SK-N-SH (cell line): ENCODE results near the gene RASSF1. TPM values are rescaled to one million over a fixed set of nuclear protein-coding genes. Genes with fewer than 3 reads are reported as not detected.

Experiments
- CTCF ChIA-PET: fragments of 300-600, 350-600 bp; formaldehyde crosslinking; extraction: SDS; loops from one replicate; lab custom pipeline; 2021; lab: Yijun Ruan, JAX
- POLR2A ChIA-PET: fragments of 350-600 bp; sonication (Branson Sonifier 250); formaldehyde crosslinking; extraction: SDS; loops from one replicate; lab custom pipeline; 2020; ENCODE audit warnings: antibody characterized with exemption, inconsistent platforms; lab: Yijun Ruan, JAX
- DNase-seq: peaks from one replicate; pipeline ENCODE4 v3.0.0; 2012
- H2AFZ ChIP-seq: fragments of 200-600 bp; sonication (generic); 2 replicates; pipeline ENCODE4 v1.8.1; 2016; ENCODE audit warnings: antibody characterized with exemption, mild to moderate bottlenecking, low read depth
- H3F3A ChIP-seq: fragments of 200-600 bp; sonication (generic); replicated peaks from 2 replicates; pipeline ENCODE3; 2016; ENCODE audit warnings: antibody characterized with exemption, mild to moderate bottlenecking; ENCODE audit not compliant: insufficient read depth
- H3K27ac ChIP-seq, 2 experiments: fragments of 200-500 bp in 1 of 2; fragments of 200-600 bp in 1 of 2; sonication (Bioruptor generic) in 1 of 2; sonication (generic), shearing (Covaris generic) in 1 of 2; 2 replicates each; pipeline versions ENCODE4 v1.5.1 to v1.6.1; 2014 to 2016; ENCODE audit warnings: low read depth in 2 of 2, inconsistent platforms in 1 of 2, low read length in 1 of 2, mild to moderate bottlenecking in 1 of 2, mixed read lengths in 1 of 2
- H3K27me3 ChIP-seq: fragments of 200-600 bp; sonication (generic), shearing (Covaris generic); 2 replicates; pipeline ENCODE4 v1.6.1; 2016; ENCODE audit warnings: mixed run types; ENCODE audit not compliant: insufficient read depth
- H3K36me3 ChIP-seq, 2 experiments: fragments of 200-500 bp in 1 of 2; fragments of 200-600 bp in 1 of 2; sonication (Bioruptor generic) in 1 of 2; sonication (generic) in 1 of 2; replicated peaks in 1 of 2; 2 replicates each; pipeline versions ENCODE3 to v1.5.1; 2014 to 2016; ENCODE audit warnings: low read length in 1 of 2, mild to moderate bottlenecking in 1 of 2; ENCODE audit not compliant: insufficient read depth in 2 of 2, control insufficient read depth in 1 of 2
- H3K4me1 ChIP-seq, 2 experiments: fragments of 200-500 bp in 1 of 2; fragments of 200-600 bp in 1 of 2; sonication (Bioruptor generic) in 1 of 2; sonication (generic), shearing (Covaris generic) in 1 of 2; 2 replicates each; pipeline versions ENCODE4 v1.5.1 to v1.6.1; 2014 to 2016; ENCODE audit warnings: low read depth in 1 of 2, low read length in 1 of 2, mixed run types in 1 of 2; ENCODE audit not compliant: insufficient read depth in 2 of 2, control insufficient read depth in 1 of 2
- H3K4me2 ChIP-seq: fragments of 200-600 bp; sonication (generic), shearing (Covaris generic); 2 replicates; pipeline ENCODE4 v1.6.1; 2017; ENCODE audit warnings: mixed run types
- H3K4me3 ChIP-seq, 2 experiments: fragments of 200-500 bp in 1 of 2; fragments of 200-600 bp in 1 of 2; sonication (Bioruptor generic) in 1 of 2; sonication (generic), shearing (Covaris generic) in 1 of 2; 2 replicates each; pipeline versions ENCODE4 v1.5.1 to v1.8.1; 2014 to 2016; ENCODE audit warnings: low read depth in 2 of 2, inconsistent platforms in 1 of 2, low read length in 1 of 2, mild to moderate bottlenecking in 1 of 2, mixed read lengths in 1 of 2, moderate library complexity in 1 of 2
- H3K79me2 ChIP-seq: fragments of 200-600 bp; sonication (generic); 2 replicates; pipeline ENCODE4 v1.8.1; 2017; ENCODE audit warnings: mild to moderate bottlenecking; ENCODE audit not compliant: insufficient read depth
- H3K9ac ChIP-seq: fragments of 200-600 bp; sonication (generic); 2 replicates; pipeline ENCODE4 v1.6.1; 2017; ENCODE audit warnings: mixed run types
- H3K9me2 ChIP-seq: fragments of 200-600 bp; sonication (generic); 2 replicates; pipeline ENCODE4 v1.6.1; 2017; ENCODE audit warnings: mixed run types
- H3K9me3 ChIP-seq: fragments of 200-600 bp; sonication (generic); 2 replicates; pipeline ENCODE4 v1.6.1; 2017; ENCODE audit warnings: mixed run types, mild to moderate bottlenecking, moderate library complexity
- H4K20me1 ChIP-seq: fragments of 200-600 bp; sonication (generic); 2 replicates; pipeline ENCODE4 v1.6.1; 2017; ENCODE audit warnings: mild to moderate bottlenecking, mixed run types; ENCODE audit not compliant: insufficient read depth
- EZH2phosphoT487 ChIP-seq: fragments of 200-600 bp; sonication (generic); IDR thresholded peaks from 2 replicates; pipeline ENCODE4 v1.6.1; 2017; ENCODE audit warnings: low read depth, mixed run types, mild to moderate bottlenecking, antibody characterized with exemption, moderate library complexity, borderline replicate concordance
- MXI1 ChIP-seq: IDR thresholded peaks from 2 replicates; pipeline ENCODE4 v1.6.1; 2012; ENCODE audit warnings: mild to moderate bottlenecking, low read depth, low read length, improper control_type of control experiment
- NFIC ChIP-seq: IDR thresholded peaks from 2 replicates; pipeline ENCODE4 v1.4.0; 2012; ENCODE audit warnings: borderline replicate concordance
- NRF1 ChIP-seq: IDR thresholded peaks from 2 replicates; pipeline ENCODE4 v1.6.1; 2012; ENCODE audit warnings: low read depth, mild to moderate bottlenecking, low read length
- POLR2AphosphoS5 ChIP-seq: IDR thresholded peaks from 2 replicates; pipeline ENCODE4 v1.6.1; 2012; ENCODE audit warnings: low read depth, low read length
- TAF1 ChIP-seq: IDR thresholded peaks from 2 replicates; pipeline ENCODE4 v1.6.1; 2012; ENCODE audit warnings: low read depth, mild to moderate bottlenecking, low read length, moderate library complexity, borderline replicate concordance
- WGBS: methylation state at CpG from one replicate; pipeline ENCODE4 v1.1.6; 2017; ENCODE audit warnings: low lambda C conversion rate; 5-methylcytosine and 5-hydroxymethylcytosine counted together
- polyA plus RNA-seq, 3 experiments: library from polyadenylated mRNA; depleted of rRNA; stranded (reverse); fragments of >200 nt; gene quantifications; 2 replicates each; pipeline ENCODE4 v1.2.3, GENCODE V29; 2012
- TF ChIP-seq, protein P1 (sequence below): IDR thresholded peaks from 2 replicates; pipeline ENCODE4 v1.4.0; 2012; ENCODE audit warnings: low read depth, borderline replicate concordance
- TF ChIP-seq, protein P2 (sequence below): fragments of 200-600 bp; sonication (generic); IDR thresholded peaks from 2 replicates; pipeline ENCODE4 v1.6.1; 2017; ENCODE audit warnings: antibody characterized with exemption, mild to moderate bottlenecking, moderate library complexity

RASSF1 gene
- polyA plus RNA-seq, 1 of the 3 experiments (the other 2 are of a cell fraction): 28.1 TPM

DNA sequence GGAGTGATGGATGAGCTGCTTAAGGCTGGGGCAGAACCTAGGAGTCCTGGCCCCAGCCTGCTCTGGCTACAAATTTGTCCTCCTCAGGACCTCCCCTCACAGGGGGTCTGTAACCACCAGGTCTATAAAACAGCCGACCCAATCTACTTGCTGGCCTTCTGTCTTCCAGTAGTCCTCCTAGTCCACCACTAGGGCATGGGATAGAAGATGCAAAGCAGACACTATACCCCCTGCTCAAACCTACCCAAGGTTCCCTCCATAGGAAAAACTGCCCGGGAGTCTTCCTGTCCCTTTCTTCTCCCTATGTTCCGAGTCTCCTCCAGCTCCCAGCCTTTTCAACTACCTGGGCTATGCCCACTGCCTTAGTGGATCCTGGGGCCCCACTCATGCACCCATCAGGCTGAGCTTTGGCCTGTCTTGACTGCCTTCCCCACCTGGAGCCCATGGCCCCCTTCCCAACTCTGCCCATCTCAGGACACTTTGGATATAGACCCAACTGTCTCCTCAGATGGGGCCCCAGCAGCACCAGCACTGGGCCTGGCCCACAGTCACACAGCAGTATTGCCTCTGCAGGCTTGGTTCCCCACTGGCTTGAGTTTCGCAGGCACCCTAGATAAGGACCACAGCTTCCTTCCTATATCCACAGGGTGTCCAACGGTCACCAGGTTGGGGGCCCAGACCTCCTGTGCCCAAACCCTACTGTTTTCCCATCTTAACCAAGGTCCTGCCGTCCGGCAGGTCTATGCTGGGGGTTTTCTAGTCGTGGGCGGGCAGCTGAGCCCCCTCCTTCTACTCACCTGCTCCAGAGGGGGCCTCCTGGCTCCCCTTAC is 42.5 kb downstream of the RASSF1 start:
- H3K4me2 ChIP-seq: peak overlapping the region; percentile 95
- H3K9ac ChIP-seq: peak overlapping the region; percentile 79
- H3K4me3 ChIP-seq: peak overlapping the region; percentile 84 to 87
- CTCF ChIA-PET: interaction anchor here (0.6 to 7.7 kb wide), 9 partner anchors 20 to 253 kb away, joined by 3 to 45 read pairs (median 7); partner anchors contain the start of gene LSMEM2
- peak overlapping the region; percentile 98; the same call in 1 of the 2 replicates for H2AFZ ChIP-seq
- H3K9me2 ChIP-seq: no peaks in the 10 kb centered on the region
- peaks cover 10 to 34% of the 10 kb centered on the region in 2 experiments; a peak in 2 of 4 replicates for H3K4me1 ChIP-seq
- no peaks in the 10 kb centered on the region for H3K9me3 ChIP-seq
- peaks cover 7% of the 10 kb centered on the region; the same call in 1 of the 2 replicates for H3K79me2 ChIP-seq
- no peaks in the 10 kb centered on the region for H3K27me3 ChIP-seq
- H3K36me3 ChIP-seq: peaks cover 0 to 6% of the 10 kb centered on the region in 2 experiments
- peak overlapping the region; percentile 62 to 84; a peak in 2 of 4 replicates for H3K27ac ChIP-seq
- no peak for TF ChIP-seq TAF1
- no peak for TF ChIP-seq NFIC
- TF ChIP-seq, protein P1, sequence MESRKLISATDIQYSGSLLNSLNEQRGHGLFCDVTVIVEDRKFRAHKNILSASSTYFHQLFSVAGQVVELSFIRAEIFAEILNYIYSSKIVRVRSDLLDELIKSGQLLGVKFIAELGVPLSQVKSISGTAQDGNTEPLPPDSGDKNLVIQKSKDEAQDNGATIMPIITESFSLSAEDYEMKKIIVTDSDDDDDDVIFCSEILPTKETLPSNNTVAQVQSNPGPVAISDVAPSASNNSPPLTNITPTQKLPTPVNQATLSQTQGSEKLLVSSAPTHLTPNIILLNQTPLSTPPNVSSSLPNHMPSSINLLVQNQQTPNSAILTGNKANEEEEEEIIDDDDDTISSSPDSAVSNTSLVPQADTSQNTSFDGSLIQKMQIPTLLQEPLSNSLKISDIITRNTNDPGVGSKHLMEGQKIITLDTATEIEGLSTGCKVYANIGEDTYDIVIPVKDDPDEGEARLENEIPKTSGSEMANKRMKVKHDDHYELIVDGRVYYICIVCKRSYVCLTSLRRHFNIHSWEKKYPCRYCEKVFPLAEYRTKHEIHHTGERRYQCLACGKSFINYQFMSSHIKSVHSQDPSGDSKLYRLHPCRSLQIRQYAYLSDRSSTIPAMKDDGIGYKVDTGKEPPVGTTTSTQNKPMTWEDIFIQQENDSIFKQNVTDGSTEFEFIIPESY: no peak
- TF ChIP-seq NRF1: no peak
- TF ChIP-seq, protein P2, sequence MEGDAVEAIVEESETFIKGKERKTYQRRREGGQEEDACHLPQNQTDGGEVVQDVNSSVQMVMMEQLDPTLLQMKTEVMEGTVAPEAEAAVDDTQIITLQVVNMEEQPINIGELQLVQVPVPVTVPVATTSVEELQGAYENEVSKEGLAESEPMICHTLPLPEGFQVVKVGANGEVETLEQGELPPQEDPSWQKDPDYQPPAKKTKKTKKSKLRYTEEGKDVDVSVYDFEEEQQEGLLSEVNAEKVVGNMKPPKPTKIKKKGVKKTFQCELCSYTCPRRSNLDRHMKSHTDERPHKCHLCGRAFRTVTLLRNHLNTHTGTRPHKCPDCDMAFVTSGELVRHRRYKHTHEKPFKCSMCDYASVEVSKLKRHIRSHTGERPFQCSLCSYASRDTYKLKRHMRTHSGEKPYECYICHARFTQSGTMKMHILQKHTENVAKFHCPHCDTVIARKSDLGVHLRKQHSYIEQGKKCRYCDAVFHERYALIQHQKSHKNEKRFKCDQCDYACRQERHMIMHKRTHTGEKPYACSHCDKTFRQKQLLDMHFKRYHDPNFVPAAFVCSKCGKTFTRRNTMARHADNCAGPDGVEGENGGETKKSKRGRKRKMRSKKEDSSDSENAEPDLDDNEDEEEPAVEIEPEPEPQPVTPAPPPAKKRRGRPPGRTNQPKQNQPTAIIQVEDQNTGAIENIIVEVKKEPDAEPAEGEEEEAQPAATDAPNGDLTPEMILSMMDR: 0 out of 2 replicates have a peak, but pooled peaks have one; percentile 23
- POLR2A ChIA-PET: no interaction called here
- no peaks in the 10 kb centered on the region for H3F3A ChIP-seq
- H4K20me1 ChIP-seq: no peaks in the 10 kb centered on the region
- DNase-seq: peak; percentile 42
- WGBS: 75% methylated on average over 5 of the region's 9 CpGs

DNA sequence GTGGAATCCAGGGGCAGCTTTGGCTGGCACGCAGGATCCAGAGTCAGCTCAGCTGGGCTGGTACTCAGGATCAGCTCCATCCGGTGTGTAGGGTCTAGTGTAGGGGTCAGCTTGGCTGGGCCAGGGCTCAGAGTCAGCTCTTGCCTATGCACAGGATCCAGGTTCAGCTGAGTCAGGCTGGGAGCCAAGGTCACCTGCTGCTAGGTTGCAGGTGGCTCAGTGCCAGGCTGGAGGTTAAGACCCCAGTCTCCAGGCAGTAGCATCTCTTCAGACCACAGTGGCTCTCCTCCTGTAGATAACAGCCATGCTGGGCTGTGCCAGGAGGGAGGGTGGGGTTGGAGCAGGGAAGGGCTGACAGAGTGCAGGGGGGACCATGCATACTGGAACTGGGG is 43.3 kb downstream of the RASSF1 start:
- Histone ChIP-seq H4K20me1 (no peaks in the 10 kb centered on the region), H3F3A (no peaks in the 10 kb centered on the region), H3K4me3 (no peak overlapping the region), H3K36me3 (peaks cover 0 to 6% of the 10 kb centered on the region in 2 experiments), H3K9me3 (no peaks in the 10 kb centered on the region), H3K79me2 (peaks cover 7% of the 10 kb centered on the region; the same call in 1 of the 2 replicates), H3K9ac (no peak overlapping the region), H3K27ac (no peak overlapping the region), H3K4me2 (no peak overlapping the region), H3K4me1 (peaks cover 13 to 33% of the 10 kb centered on the region in 2 experiments; a peak in 3 of 4 replicates), H2AFZ (no peak overlapping the region), H3K9me2 (no peaks in the 10 kb centered on the region), H3K27me3 (no peaks in the 10 kb centered on the region)
- 100% methylated on average over 1 of the region's 2 CpGs for WGBS
- TF ChIP-seq POLR2AphosphoS5 (no peak), EZH2phosphoT487 (no peak), MXI1 (no peak), TAF1 (no peak)
- ChIA-PET CTCF (interaction anchor here (1.3 to 3.4 kb wide), 4 partner anchors 19 to 103 kb away, joined by 6 to 16 read pairs (median 9); partner anchors contain the start of gene LSMEM2), POLR2A (no interaction called here)
- no peak for DNase-seq
